Ovary (tissue), 9 donors: ENCODE measurements around the gene SEMA6B. TPM values are rescaled to one million over a fixed set of nuclear protein-coding genes. Genes with fewer than 3 reads are reported as not detected.
A peak's percentile ranks its signal among the peaks of the same experiment; 100 is the strongest.

Experiments used
- DNase-seq, 5 donors: peaks; one replicate each; pipeline ENCODE4 v3.0.0-alpha.2; 2019 to 2020
- H3K27ac ChIP-seq, 2 donors: fragments of 200-600 bp; one replicate each; pipeline versions ENCODE4 v1.5.1 to v1.8.0; 2019 to 2022
- H3K27me3 ChIP-seq: fragments of 200-600 bp; one replicate; pipeline ENCODE4 v1.8.0; 2022
- H3K36me3 ChIP-seq: fragments of 200-600 bp; sonication (generic); one replicate; pipeline ENCODE4 v1.5.1; 2019
- H3K4me1 ChIP-seq: one replicate; pipeline ENCODE4 v1.8.1; 2013; ENCODE audit warnings: mild to moderate bottlenecking, moderate library complexity; ENCODE audit not compliant: insufficient read depth
- H3K4me3 ChIP-seq: fragments of 200-600 bp; sonication (generic); one replicate; pipeline ENCODE4 v1.5.1; 2017
- H3K9me3 ChIP-seq, 2 donors: fragments of 200-600 bp in 1 of 2; sonication (generic) in 1 of 2; one replicate each; pipeline versions ENCODE4 v1.5.1 to v1.8.1; 2013 to 2019; ENCODE audit warnings: mild to moderate bottlenecking in 1 of 2, moderate library complexity in 1 of 2
- CTCF ChIP-seq, 3 donors: fragments of 450-650 bp in 2 of 3; fragments of 200-600 bp in 1 of 3; IDR thresholded peaks; one replicate each; pipeline versions ENCODE4 v1.5.1 to v1.8.0; 2016 to 2022; ENCODE audit warnings: antibody characterized with exemption in 3 of 3, mild to moderate bottlenecking in 1 of 3
- EP300 ChIP-seq: sonication (generic); formaldehyde crosslinking; IDR thresholded peaks from one replicate; pipeline ENCODE4 v1.6.1; 2017; ENCODE audit warnings: antibody characterized with exemption
- POLR2A ChIP-seq: fragments of 450-650 bp; IDR thresholded peaks from one replicate; pipeline ENCODE4 v1.6.1; 2017; ENCODE audit warnings: antibody characterized with exemption, mild to moderate bottlenecking, moderate library complexity
- WGBS, 3 donors: extraction: QIAGEN DNeasy Blood & Tissue Kit in 1 of 3; methylation state at CpG; one replicate each; pipeline versions ENCODE4 v1.1.5 to v1.1.7; 2013 to 2017; 5-methylcytosine and 5-hydroxymethylcytosine counted together
- intact Hi-C, 4 donors: fragments of 100-400 bp; cut with DNase I; formaldehyde crosslinking; loops; one replicate each; pipeline versions ENCODE4 v1.11.0 to v1.15.1; 2022 to 2023
- polyA plus RNA-seq, 2 donors: library from polyadenylated mRNA; stranded (reverse); fragments of 200-250 nt in 1 of 2; fragments of 350-450 nt in 1 of 2; fragmentation: Illumina TruSeq in 1 of 2; extraction: RNeasy Lipid Tissue Mini Kit (QIAGEN cat#74804) in 1 of 2; gene quantifications; one replicate each; pipeline ENCODE4 v1.2.3, GENCODE V29; 2013 to 2014
- total RNA-seq, 7 donors: library from RNA; depleted of rRNA in 2 of 7; stranded (reverse); fragments of >200 nt in 2 of 7; fragmentation: NEBNext Ultra II Directional in 3 of 7; extraction: Animal tissue kit (Norgen Biotek cat#: 25700) in 3 of 7; gene quantifications; one replicate each; pipeline versions ENCODE4 v1.1.0 to v1.2.4, GENCODE V29; 2016 to 2023
- donor health status: DM: no; HTN: no; CAD: no; lungs with moderate emphysema.
- donor health status: DM: no; HTN: no; CAD: no.
- donor health status: Bipolar disorder and iron deficiency.
- donor health status: DM: yes; HTN: yes; CAD: no.
- donor health status: DM: no; HTN: no; CAD: no.
- donor health status: DM: yes; HTN: yes; CAD: no.

SEMA6B gene
- total and polyA plus RNA-seq, 9 donors: 0.77 to 9.7 (median 5.5) TPM

GRCh38 chr19:4503825-4504170 lies 55.7 kb downstream of the SEMA6B start:
- no peaks in the 10 kb centered on the region for H3K36me3 ChIP-seq
- DNase-seq: no peak
- no peaks in the 10 kb centered on the region for H3K27me3 ChIP-seq
- intact Hi-C loops: no loop called here
- no peaks in the 10 kb centered on the region for H3K9me3 ChIP-seq
- H3K27ac ChIP-seq: no peak overlapping the region
- 52 to 70% (median 54%) methylated on average over 10 of the region's 10 CpGs for WGBS, 3 donors
- TF ChIP-seq EP300: no peak
- TF ChIP-seq POLR2A: no peak
- no peak for TF ChIP-seq CTCF (IDR thresholded peaks at IDR 0.05)
- peaks cover 9% of the 10 kb centered on the region for H3K4me1 ChIP-seq
- no peak overlapping the region for H3K4me3 ChIP-seq

DNA sequence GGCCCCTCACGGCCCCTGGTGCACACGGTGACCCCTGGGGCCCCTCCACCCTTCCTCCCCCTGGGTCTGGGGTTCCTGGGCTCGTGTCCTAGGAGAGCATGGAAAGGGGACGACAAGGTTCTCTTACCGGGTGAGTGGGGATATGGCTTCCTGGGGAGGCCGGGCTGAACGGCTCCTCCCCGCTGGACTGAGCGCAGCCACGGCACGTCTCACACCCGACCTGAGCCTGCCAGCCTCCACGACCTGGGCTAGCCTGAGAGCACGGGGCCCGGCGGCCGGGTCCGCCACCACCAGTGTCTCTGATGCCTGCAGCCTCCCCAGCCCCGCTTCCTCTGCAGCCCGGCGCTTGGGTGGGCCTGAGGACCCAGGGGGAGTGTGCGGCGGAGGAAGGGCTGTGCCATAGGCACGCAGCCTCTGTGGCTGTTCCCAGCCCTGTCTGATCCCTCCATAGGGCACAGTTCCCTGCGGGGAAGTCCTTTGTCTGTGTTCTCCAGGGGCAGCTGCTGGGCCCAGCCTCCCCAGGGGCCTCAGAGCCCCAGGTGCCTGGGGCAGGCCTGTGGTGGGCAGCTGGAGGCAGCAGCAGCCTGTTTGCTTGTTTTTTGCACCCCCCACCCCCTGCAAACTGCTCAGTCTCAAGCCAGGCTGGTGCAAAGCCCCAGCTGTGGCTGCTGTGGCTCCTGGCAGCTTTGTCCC lies 56.2 kb downstream of the SEMA6B start:
- Histone ChIP-seq H3K27me3 (no peaks in the 10 kb centered on the region), H3K4me1 (peaks cover 9% of the 10 kb centered on the region), H3K9me3 (no peaks in the 10 kb centered on the region), H3K4me3 (no peak overlapping the region), H3K36me3 (no peaks in the 10 kb centered on the region), H3K27ac (no peak overlapping the region)
- WGBS, 3 donors: 78 to 85% (median 83%) methylated on average over 25 of the region's 25 CpGs
- intact Hi-C loops: no loop called here
- TF ChIP-seq EP300 (no peak), CTCF (IDR thresholded peaks at IDR 0.05) (no peak)
- DNase-seq: peak in 2 of 5 donors; percentile 26 to 38

- intact Hi-C loops: no loop called here
- H3K36me3 ChIP-seq: no peaks in the 10 kb centered on the region
- H3K4me1 ChIP-seq: peaks cover 9% of the 10 kb centered on the region
- TF ChIP-seq EP300 (no peak), POLR2A (no peak), CTCF (IDR thresholded peaks at IDR 0.05) (no peak)
- DNase-seq: peak in 2 of 5 donors; percentile 35 to 38
- no peak overlapping the region for H3K27ac ChIP-seq
- no peaks in the 10 kb centered on the region for H3K27me3 ChIP-seq
- no peaks in the 10 kb centered on the region for H3K9me3 ChIP-seq
- no peak overlapping the region for H3K4me3 ChIP-seq
- 82 to 86% (median 85%) methylated on average over 36 to 37 of the region's 37 CpGs for WGBS, 3 donors
Measured at GRCh38 chr19:4502282-4503131, 57.0 kb downstream of the SEMA6B start.

DNA sequence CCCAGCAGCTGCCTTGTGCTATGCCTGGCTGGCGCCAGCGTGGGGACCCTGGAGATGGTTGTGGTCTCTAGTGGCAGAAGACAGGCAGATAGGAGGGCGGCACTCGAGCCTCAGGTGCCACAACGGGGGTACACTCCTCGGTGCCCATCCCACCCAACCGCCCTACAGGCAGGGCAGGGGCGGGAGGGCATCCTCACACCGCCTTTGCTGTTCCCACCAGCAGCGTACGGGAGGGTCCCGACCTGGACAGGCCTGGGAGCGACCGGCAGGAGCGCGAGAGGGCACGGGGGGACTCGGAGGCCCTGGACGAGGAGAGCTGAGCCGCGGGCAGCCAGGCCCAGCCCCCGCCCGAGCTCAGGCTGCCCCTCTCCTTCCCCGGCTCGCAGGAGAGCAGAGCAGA lies 57.8 kb downstream of the SEMA6B start:
- no peaks in the 10 kb centered on the region for H3K9me3 ChIP-seq
- H3K4me1 ChIP-seq: peaks cover 9% of the 10 kb centered on the region
- WGBS, 3 donors: 76 to 86% (median 82%) methylated on average over 16 to 25 of the region's 25 CpGs
- TF ChIP-seq CTCF (IDR thresholded peaks at IDR 0.05) (no peak), EP300 (no peak), POLR2A (no peak)
- intact Hi-C loops: no loop called here
- no peak overlapping the region for H3K4me3 ChIP-seq
- H3K27me3 ChIP-seq: no peaks in the 10 kb centered on the region
- H3K27ac ChIP-seq: no peak overlapping the region
- H3K36me3 ChIP-seq: no peaks in the 10 kb centered on the region
- no peak for DNase-seq
